ENCODE measurements around the gene NAV3. TPM values are rescaled to one million over a fixed set of nuclear protein-coding genes. Genes with fewer than 3 reads are reported as not detected.

NAV3 gene
- total RNA-seq, 4 donors from 2014 or later: 32.0 to 60.5 (median 35.8) TPM

- no peak for DNase-seq (ENCODE audit: low spot score in 2 of 2)
- Histone ChIP-seq H3K9me3 (no peaks in the 10 kb centered on the region), H3K4me1 (peaks cover 0 to 7% (median 0%) of the 10 kb centered on the region in 4 donors), H3K36me3 (no peaks in the 10 kb centered on the region), H3K27ac (no peak overlapping the region), H3K4me3 (no peak overlapping the region), H3K27me3 (no peaks in the 10 kb centered on the region)
- 60 to 62% methylated on average over 7 of the region's 7 CpGs for WGBS, 2 donors
- no peak for TF ChIP-seq EP300 (IDR thresholded peaks at IDR 0.05)
- no peak for TF ChIP-seq POLR2A (IDR thresholded peaks at IDR 0.05)
- TF ChIP-seq CTCF (IDR thresholded peaks at IDR 0.05): no peak
Measured at GRCh38 chr12:77788231-77789168, 42.2 kb upstream of the NAV3 start.

- H3K9me3 ChIP-seq: peaks cover 0 to 2% (median 0%) of the 10 kb centered on the region in 4 donors
- H3K27me3 ChIP-seq: no peaks in the 10 kb centered on the region
- no peak overlapping the region for H3K4me3 ChIP-seq
- no peaks in the 10 kb centered on the region for H3K36me3 ChIP-seq
- no peak for DNase-seq (ENCODE audit: low spot score in 2 of 2)
- WGBS, 2 donors: 73 to 75% methylated on average over 3 of the region's 3 CpGs
- no peak overlapping the region for H3K27ac ChIP-seq
- TF ChIP-seq EP300 (IDR thresholded peaks at IDR 0.05) (no peak), CTCF (IDR thresholded peaks at IDR 0.05) (no peak), POLR2A (IDR thresholded peaks at IDR 0.05) (no peak)
- no peaks in the 10 kb centered on the region for H3K4me1 ChIP-seq
Measured at GRCh38 chr12:77795699-77796098, 35.0 kb upstream of the NAV3 start.

GRCh38 chr12:77796775-77797174 is 33.9 kb upstream of the NAV3 start:
- H3K4me3 ChIP-seq: no peak overlapping the region
- H3K9me3 ChIP-seq: peaks cover 0 to 2% (median 0%) of the 10 kb centered on the region in 4 donors
- H3K4me1 ChIP-seq: no peaks in the 10 kb centered on the region
- TF ChIP-seq POLR2A (IDR thresholded peaks at IDR 0.05) (no peak), CTCF (IDR thresholded peaks at IDR 0.05) (no peak), EP300 (IDR thresholded peaks at IDR 0.05) (no peak)
- no peak overlapping the region for H3K27ac ChIP-seq
- H3K27me3 ChIP-seq: no peaks in the 10 kb centered on the region
- WGBS, 2 donors: 71 to 72% methylated on average over 1 of the region's 1 CpG
- no peak for DNase-seq (ENCODE audit: low spot score in 2 of 2)
- H3K36me3 ChIP-seq: no peaks in the 10 kb centered on the region

- Histone ChIP-seq H3K27me3 (no peaks in the 10 kb centered on the region), H3K36me3 (no peaks in the 10 kb centered on the region), H3K9me3 (peaks cover 0 to 9% (median 3%) of the 10 kb centered on the region in 4 donors), H3K4me1 (no peaks in the 10 kb centered on the region), H3K27ac (no peak overlapping the region), H3K4me3 (no peak overlapping the region)
- 63 to 66% methylated on average over 2 of the region's 2 CpGs for WGBS, 2 donors
- no peak for TF ChIP-seq EP300 (IDR thresholded peaks at IDR 0.05)
- no peak for TF ChIP-seq POLR2A (IDR thresholded peaks at IDR 0.05)
- no peak for TF ChIP-seq CTCF (IDR thresholded peaks at IDR 0.05)
- no peak for DNase-seq (ENCODE audit: low spot score in 2 of 2)
Measured at GRCh38 chr12:77800501-77800900, 30.2 kb upstream of the NAV3 start.

- TF ChIP-seq EP300 (IDR thresholded peaks at IDR 0.05): no peak
- TF ChIP-seq CTCF (IDR thresholded peaks at IDR 0.05): no peak
- TF ChIP-seq POLR2A (IDR thresholded peaks at IDR 0.05): no peak
- no peaks in the 10 kb centered on the region for H3K4me1 ChIP-seq
- no peak for DNase-seq (ENCODE audit: low spot score in 2 of 2)
- no peak overlapping the region for H3K27ac ChIP-seq
- no peaks in the 10 kb centered on the region for H3K27me3 ChIP-seq
- H3K9me3 ChIP-seq: peaks cover 0 to 13% (median 2%) of the 10 kb centered on the region in 4 donors
- no peaks in the 10 kb centered on the region for H3K36me3 ChIP-seq
- H3K4me3 ChIP-seq: no peak overlapping the region
- 86 to 89% methylated on average over 9 of the region's 9 CpGs for WGBS, 2 donors
Measured at GRCh38 chr12:77808534-77808933, 22.2 kb upstream of the NAV3 start.
